Measurements from ENCODE around the gene IFNAR2. TPM values are rescaled to one million over a fixed set of nuclear protein-coding genes. Genes with fewer than 3 reads are reported as not detected.
"Not testable (repeated sequence)": the region's sequence is repeated elsewhere in the genome, so short reads cannot be mapped to it uniquely, and the experiment has no call there.

Gene IFNAR2
- total RNA-seq, 1 experiment from 2014 or later = 1.2 TPM

DNA sequence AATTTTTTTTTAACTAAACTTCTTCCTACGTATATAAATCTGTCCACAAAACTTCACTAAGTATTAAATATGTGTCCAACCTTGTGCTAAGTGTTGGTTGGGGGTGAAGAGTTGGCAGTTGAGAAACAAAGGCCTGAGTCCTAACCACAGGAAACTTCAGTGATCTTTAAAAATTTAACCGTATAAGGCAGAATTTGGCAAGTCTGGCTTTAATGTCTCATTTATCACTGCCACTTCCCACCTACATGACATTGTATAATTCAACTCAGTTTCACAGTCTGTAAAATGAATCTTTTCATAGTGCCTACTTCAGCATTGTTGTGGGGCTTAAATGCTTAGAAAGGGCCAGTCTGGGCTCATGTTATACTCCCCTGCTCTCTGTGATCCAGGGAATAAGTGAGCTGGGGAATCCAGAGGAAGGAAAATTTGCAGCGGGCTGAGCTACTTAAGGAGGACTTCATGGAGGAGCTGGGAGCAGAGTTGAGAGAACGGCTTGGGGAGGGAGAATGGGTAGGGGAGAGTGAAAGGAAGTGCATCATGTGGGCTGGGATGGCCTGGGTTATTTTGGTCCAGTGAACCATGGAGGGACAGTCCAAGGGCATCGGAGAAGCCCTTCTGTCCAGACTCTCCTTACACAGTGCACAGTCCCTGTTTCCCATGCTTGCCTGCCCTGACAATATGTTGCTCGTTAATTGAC lies 14.5 kb downstream of the IFNAR2 start:
- DNase-seq (ENCODE audit: low spot score) = no peak

DNA sequence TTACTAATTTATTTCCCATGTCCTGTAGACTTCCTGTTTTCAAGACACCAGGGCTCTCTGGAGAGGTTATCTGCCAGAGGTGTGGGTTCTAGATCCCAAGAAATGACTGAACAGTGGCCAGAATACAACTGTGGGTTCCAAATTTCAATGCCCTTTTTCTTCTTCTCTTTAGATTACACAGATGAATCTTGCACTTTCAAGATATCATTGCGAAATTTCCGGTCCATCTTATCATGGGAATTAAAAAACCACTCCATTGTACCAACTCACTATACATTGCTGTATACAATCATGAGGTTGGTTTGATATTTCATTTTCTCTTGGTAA lies 15.0 kb downstream of the IFNAR2 start:
- no peak for DNase-seq (ENCODE audit: low spot score)

DNA sequence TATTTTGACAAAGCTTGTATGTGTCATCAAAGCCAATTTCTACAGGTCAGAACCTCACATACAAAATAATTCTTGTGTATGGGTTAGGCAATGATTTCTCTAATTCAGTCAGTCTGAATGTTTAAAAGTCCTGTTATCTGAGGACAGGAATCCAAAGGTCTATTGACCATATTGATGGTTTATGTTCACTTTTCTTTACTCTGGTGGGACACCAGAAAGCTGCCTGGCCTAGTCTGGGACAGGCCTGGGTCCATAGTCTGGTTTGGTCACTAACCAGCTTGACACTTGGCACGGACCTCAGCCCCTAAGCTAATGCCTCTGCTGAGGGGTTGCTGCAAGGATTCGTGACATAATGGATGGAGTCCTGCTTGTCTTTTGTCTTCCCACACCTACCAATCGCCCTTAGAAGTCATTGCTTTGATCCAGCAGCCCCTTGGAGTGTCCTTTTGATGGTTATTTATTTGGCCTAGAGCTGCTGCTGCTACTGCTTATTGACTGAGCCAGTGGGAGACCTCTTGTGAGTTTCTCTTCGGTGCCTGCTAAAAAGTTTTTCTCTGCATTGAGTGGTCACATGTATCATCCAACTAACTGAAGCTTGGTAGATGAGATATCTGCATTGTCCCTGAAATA lies 15.7 kb downstream of the IFNAR2 start:
- DNase-seq (ENCODE audit: low spot score) = no peak

DNA sequence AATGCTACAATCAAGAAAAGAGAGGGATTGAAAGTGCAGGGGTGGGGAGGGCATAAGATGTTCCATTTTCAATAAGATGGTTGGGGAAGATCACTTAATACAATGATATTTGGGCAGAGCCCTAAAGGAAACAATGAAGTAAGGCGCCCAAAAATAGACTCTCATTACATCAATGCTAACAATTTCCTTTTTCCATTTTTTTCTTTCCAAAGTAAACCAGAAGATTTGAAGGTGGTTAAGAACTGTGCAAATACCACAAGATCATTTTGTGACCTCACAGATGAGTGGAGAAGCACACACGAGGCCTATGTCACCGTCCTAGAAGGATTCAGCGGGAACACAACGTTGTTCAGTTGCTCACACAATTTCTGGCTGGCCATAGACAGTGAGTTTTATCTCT lies 16.8 kb downstream of the IFNAR2 start:
- no peak for DNase-seq (ENCODE audit: low spot score)

DNA sequence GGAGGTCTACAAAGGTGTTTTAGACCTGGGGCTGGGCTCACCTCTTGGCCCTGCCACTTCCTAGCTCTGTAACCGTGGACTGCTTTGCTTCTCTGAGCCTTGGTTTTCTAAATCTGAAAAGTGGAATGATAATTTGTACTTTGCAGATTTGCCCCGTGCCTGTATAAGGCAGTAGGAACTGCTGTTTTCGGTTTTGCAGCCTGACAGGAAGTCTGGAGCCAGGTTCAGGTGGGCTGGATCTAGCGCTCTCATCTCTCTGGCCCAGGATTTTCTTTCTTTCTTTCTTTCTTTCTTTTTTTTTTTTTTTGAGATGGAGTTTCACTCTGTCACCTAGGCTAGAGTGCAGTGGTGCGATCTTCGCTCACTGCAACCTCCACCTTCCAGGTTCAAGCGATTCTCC lies 17.2 kb downstream of the IFNAR2 start:
- DNase-seq (ENCODE audit: low spot score) = no peak

DNA sequence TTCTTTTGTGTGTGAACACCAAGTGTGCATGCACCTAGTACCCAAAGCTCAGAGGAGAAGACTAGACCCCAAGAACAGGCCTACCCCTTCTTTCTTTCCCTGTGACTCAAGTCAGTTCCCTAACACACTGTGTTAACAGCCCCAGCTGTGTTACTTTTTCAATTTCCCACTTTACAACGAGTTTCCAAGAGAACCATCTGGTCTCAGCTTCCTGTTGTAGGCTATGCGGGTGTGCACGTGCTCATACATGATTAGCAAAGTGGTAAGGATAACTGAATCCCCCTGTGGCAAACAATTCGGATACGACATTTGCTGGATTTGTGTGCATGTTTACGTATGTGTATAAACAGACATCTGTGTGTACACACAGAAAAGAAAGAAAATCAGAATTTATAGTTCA lies 17.9 kb downstream of the IFNAR2 start:
- DNase-seq (ENCODE audit: low spot score) = no peak

DNA sequence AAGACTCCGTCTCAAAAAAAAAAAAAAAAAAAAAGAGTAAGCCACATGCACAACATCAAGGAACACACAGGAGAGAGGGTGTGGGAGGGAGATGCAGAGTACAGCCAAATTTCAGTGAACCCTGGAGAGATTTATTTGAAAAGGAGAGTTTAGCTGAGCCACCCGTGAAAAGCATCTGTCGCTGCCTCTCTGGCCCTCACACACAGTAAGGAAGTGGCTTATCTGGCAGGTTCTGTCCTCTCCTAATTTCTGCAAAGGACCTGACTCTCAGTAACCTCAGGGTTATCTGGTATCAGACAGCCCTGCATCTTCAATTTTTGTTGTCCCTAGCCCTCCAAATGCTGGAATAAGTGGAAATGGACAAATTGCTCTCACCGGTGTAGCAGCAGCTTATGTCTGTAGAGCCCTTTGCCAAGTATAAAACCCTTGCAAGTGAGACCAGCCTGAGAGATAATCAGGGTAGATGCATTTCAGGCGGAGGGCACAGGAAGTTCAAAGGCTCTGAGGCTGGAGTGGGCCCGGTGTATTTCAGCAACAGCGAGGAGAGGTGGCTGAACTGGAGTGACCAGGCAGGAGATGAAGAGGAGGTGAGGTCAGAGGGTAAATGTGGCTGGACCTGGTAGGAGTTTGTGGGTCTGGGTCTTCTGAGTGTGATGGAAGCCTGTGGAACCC lies 19.7 kb downstream of the IFNAR2 start:
- DNase-seq (ENCODE audit: low spot score) = no peak

DNA sequence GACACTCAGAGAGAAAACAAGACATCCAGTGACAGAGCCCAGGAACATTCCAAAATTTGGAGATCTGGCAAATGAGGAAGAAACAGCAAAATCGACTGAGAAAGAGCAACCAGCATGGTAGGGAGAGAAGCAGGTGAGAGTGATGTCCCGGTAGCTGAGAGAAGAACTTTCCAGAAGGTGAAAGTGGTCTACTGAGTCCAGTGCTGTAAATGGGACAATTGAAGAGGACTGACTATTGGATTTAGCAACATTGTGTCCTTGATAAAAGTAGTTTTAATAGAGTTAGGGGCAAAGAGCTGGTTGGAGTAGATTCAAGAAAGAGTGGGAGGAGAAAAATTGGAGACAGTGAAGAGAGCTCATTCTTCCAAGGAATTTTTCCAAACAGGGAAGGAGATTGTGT lies 21.4 kb downstream of the IFNAR2 start:
- no peak for DNase-seq (ENCODE audit: low spot score)

DNA sequence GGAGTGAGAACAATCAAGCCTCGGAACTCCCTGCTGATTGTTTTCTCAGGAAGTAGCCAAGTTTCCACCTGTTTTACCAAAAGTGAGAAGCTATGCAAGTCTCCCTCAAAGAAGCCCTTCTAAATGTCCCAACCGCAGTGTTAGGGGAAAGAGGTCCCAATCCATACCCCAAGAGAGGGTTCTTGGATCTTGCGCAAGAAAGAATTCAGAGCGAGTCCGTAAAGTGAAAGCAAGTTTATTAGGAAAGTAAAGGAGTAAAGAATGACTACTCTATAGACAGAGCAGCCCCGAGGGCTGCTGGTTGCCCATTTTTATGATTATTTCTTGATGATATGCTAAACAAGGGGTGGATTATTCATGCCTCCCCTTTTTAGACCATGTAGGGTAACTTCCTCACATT lies 23.6 kb downstream of the IFNAR2 start:
- not testable (repeated sequence) for DNase-seq (ENCODE audit: low spot score)

DNA sequence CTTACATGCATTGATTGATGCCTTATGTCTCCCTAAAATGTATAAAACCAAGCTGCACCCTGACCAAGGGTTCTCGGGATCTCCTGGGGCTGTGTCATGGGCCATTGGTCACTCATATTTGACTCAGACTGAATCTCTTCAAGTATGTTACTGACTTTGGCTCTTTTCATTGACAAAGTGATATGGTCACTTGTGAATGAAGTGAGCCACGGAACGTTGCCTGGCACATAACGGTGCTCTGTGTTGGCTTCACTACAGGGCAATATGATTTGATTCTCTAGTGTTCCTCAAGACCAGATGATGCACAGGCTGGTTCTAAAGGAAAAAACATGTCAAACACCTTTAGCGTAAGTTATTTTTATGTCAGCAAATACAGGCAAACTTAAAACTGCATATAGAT lies 25.0 kb downstream of the IFNAR2 start:
- DNase-seq (ENCODE audit: low spot score) = no peak

DNA sequence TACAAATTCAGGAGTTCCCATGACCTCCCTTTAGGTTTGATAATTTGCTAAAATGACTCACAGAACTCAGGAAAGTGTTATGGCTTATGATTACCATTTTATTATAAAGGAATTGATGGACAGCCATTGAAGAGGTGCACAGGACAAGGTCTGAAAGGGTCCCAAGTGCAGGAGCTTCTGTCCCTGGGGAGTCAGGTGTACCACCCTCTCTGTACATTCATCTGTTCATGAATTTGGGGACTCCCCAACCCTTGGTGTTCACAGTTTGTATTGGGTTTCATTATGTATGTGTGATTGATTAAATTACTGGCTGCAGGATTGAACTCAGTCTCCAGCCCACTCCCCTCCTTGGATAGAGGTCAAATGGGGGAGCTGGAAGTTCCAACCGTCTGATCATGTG lies 25.7 kb downstream of the IFNAR2 start:
- no peak for DNase-seq (ENCODE audit: low spot score)

DNA sequence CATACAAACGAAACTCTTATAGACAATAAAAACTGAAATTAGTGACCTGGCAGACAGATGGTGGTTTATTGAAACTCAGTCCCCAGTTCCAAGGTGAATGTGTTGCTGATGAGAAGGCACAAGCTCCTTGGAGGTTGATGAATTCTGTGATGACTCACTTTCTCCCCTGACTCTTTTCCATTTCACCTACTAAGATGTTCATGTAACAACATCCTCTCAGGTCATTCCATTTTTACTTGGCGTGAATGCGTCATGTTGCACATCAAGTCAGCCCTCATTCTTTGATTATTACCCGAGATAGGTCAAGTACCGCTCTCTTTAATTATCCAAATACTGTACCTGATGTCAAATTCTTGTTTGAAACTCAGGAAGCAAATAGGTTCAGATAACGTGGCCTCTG lies 26.3 kb downstream of the IFNAR2 start:
- no peak for DNase-seq (ENCODE audit: low spot score)

DNA sequence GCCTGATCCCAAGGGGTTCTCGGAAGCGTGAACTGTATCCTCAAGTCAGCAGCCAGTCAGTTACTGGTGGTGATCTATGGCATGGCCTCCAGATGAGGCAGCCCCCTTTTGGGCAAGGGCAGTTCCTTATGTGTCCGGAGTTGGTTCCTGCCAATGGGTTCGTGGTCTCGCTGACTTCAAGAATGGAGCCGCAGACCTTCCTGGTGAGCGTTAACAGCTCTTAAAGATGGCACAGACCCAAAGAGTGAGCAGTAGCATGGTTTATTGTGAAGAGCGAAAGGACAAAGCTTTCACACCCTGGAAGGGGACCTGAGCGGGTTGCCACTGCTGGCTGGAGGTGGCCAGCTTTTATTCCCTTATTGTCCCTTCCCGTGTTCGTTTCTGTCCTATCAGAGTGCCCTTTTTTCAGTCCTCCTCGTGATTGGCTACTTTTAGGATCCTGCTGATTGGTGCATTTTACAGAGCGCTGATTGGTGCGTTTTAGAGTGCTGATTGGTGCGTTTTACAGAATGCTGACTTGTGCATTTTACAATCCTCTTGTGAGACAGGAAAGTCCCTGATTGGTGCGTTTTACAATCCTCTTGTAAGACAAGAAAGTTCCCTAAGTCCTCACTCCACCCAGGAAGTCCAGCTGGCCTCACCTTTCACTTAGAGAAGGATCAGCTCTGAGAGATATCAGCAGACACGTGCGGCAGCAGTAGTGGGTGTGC lies 27.5 kb downstream of the IFNAR2 start:
- no peak for DNase-seq (ENCODE audit: low spot score)

DNA sequence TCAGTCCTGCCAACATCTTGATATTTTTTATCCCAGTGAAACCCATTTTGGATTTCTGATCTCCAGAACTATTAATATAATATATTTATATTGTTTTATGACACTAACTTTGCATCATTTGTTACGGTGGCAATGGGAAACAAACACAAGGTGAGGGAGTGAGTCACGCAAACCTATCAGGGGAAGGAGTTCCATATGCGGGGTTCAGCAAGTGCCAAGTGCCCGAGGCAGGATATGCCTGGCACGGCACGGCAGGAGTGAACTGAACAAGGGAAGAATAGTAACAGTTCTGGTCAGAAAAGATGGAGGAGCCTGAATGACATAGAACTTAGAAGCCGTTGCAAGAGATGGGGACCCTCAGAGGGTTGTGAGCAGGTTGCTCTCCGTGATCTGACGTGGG lies 28.7 kb downstream of the IFNAR2 start:
- no peak for DNase-seq (ENCODE audit: low spot score)

DNA sequence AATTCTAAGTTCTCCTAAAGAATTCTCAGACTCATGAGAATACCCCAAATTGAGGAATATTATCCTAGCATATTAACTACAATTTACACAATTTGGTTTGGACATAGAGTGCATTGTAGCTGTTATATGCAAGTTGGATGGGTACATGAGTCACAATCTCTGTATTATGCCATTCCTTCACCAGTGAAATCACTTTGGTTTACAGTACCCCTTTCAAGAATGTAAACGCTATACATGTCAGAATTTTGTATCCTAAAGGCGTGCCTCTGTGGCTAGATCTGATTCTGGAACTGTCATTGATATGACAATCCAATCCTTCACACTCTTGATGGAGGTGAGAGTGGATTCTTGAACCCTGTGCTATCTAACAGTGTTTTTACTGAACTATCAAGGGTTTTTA lies 29.7 kb downstream of the IFNAR2 start:
- DNase-seq (ENCODE audit: low spot score) = no peak

DNA sequence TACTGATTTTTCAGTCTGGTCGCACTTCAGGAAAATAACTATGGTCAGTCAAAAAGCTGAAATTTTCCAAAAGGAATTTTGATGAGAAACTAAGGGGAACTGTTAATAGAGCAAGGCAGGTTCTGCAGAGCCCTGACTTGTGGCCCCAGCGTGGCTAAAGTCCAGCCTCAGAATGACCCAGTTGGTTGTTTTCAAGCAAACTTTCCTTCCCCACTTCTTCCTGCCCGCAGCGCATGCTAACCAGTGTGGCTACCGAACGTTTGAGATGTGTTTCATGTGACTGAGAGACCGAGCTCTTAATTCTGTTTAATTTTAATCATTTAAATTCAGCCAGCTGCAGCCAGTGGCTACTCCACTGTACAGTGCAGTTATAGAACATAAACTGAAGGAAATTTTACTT lies 30.3 kb downstream of the IFNAR2 start:
- no peak for DNase-seq (ENCODE audit: low spot score)

DNA sequence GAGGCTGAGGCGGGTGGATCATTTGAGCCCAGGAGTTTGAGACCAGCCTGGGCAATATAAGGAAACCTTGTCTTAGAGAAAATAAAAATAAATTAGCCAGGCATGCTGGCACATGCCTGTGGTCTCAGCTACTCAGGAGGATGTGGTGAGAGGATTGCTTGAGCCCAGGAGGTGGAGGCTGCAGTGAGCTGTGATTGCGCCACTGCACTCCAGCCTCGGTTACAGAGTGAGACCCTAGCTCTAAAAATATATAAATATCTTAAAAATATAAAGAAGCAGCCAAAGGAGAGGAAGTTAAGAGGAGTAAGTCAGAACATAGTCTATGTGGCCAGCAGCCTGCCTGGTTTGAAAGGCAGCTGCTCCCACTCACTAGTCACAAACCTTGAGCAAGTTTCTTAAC lies 31.9 kb downstream of the IFNAR2 start:
- DNase-seq (ENCODE audit: low spot score) = no peak

DNA sequence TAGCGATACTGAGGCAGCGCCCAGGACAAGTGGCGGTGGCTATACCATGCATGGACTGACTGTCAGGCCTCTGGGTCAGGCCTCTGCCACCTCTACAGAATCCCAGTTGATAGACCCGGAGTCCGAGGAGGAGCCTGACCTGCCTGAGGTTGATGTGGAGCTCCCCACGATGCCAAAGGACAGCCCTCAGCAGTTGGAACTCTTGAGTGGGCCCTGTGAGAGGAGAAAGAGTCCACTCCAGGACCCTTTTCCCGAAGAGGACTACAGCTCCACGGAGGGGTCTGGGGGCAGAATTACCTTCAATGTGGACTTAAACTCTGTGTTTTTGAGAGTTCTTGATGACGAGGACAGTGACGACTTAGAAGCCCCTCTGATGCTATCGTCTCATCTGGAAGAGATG lies 33.2 kb downstream of the IFNAR2 start:
- no peak for DNase-seq (ENCODE audit: low spot score)

DNA sequence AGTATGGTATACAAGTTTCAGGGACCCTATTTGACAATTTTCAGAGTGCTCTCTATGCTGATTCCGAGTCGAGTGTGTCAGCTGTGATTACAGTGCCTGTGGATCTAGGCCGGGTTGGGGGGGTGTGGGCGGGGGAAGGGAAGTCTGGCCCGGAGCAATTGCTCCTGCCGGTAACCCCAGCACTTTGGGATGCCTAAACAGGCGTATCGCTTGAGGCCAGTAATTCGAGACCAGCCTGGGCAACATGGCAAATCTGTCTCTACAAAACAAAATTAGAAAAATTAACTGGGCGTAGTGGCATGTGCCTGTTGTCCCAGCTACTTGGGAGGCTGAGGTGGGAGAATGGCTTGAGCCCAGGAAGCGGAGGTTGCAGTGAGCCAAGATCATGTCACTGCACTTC lies 34.8 kb downstream of the IFNAR2 start:
- DNase-seq (ENCODE audit: low spot score) = no peak

DNA sequence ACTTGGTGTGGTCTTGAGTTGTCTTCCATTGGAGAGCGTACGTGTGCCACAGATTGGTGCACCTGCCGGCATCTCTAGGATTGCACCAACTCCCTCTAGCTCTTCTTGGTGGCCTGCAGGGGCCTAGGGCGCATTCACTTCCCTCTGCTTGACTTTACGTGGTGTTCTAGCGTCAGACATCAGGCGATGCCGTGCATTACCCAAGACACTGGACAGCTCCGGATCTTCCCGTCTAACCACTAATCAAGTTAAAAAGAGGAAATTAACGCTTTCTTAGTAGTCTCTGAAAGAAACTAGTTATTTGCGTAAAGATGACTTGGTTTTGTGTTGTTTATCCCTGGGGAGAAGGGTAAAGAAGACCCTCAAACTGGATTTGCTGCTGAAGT lies 35.9 kb downstream of the IFNAR2 start:
- peak; percentile 63 for DNase-seq (ENCODE audit: low spot score)

DNA sequence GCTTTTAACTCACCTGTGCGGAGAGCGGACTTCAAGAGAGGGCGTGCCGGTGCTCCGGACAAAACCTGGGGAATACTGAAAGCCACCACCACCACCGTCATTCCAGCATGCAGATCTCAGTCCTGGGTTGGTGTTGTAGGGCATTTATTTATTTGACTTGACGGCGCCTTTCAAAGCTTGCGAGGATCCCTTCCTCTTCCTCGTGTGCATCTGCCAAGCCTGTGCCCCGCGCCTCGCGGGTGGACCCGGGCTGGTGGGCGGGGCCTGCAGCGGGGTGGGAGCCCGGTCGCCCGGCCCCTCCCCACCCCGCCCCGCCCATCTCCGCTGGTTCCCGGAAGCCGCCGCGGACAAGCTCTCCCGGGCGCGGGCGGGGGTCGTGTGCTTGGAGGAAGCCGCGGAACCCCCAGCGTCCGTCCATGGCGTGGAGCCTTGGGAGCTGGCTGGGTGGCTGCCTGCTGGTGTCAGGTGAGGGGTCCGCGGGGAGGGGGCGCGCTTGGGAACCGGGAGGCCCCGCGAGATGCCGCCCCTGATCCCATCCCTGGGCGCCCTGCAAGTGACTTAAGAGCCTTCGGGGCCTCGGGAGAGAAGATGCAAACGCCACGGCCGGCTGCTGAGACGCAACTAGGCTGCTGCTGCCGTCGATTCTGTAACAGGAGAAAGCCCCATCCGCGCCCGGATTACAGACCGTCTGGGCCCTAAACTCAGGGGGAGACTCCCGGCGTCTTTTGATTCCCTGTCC lies 36.5 kb downstream of the IFNAR2 start, which contains the start of gene IL10RB:
IL10RB (plus strand) TSS at position 318 of the 739 bp plus-strand sequence; CDS start at position 417, 99 bp downstream.
- peak; percentile 49 for DNase-seq (ENCODE audit: low spot score)

DNA sequence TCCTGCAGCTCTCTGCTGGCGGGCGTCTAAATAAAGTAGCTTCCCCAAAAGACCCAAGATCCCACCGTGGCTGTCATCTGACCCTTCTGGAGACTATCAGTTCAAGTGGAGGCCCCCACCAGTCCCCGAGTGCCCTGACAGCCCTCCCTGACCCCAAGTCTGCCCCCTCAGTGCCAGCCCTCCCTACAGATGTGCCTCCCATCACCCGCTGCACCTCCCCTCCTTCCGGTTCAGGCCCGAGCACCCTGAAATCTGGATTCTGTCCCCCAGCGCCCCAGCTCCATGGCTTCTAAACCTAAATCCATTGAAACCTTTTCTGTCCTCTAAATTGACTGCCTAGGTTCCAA lies 37.0 kb downstream of the IFNAR2 start:
- no peak for DNase-seq (ENCODE audit: low spot score)

Measured in HT-29 (cell line).